Neuronal stem cell (in vitro differentiated cells): ENCODE measurements around the gene DCDC1.

Source experiments
- DNase-seq: peaks from one replicate; pipeline ENCODE4 v3.0.0-alpha.2; 2013; ENCODE audit warnings: low spot score
- H2AFZ ChIP-seq: one replicate; pipeline ENCODE4 v1.6.1; 2013; ENCODE audit warnings: mild to moderate bottlenecking, low read length, inconsistent platforms
- H2AK5ac ChIP-seq: 2 replicates; pipeline ENCODE4 v1.6.1; 2013; ENCODE audit warnings: low read depth, mild to moderate bottlenecking, inconsistent platforms, low read length, moderate library complexity, mixed read lengths
- H2BK120ac ChIP-seq: 2 replicates; pipeline ENCODE4 v1.6.1; 2013; ENCODE audit warnings: low read depth, mild to moderate bottlenecking, inconsistent platforms, low read length, moderate library complexity, mixed read lengths
- H2BK12ac ChIP-seq: one replicate; pipeline ENCODE4 v1.6.1; 2013; ENCODE audit warnings: low read length, inconsistent platforms
- H2BK15ac ChIP-seq: 2 replicates; pipeline ENCODE4 v1.6.1; 2013; ENCODE audit warnings: mild to moderate bottlenecking, low read length, inconsistent platforms, mixed read lengths
- H2BK5ac ChIP-seq: one replicate; pipeline ENCODE4 v1.6.1; 2013; ENCODE audit warnings: inconsistent platforms, mild to moderate bottlenecking, low read length, moderate library complexity
- H3K14ac ChIP-seq: one replicate; pipeline ENCODE4 v1.6.1; 2013; ENCODE audit warnings: low read length, inconsistent platforms
- H3K18ac ChIP-seq: 2 replicates; pipeline ENCODE4 v1.6.1; 2013; ENCODE audit warnings: low read length, inconsistent platforms
- H3K23ac ChIP-seq: 2 replicates; pipeline ENCODE4 v1.6.1; 2013; ENCODE audit warnings: low read depth, mild to moderate bottlenecking, mixed read lengths, low read length, inconsistent platforms; ENCODE audit not compliant: poor library complexity
- H3K27ac ChIP-seq: replicated peaks from 3 replicates; pipeline ENCODE4 v1.5.1; 2013; ENCODE audit warnings: low read length, inconsistent platforms
- H3K27me3 ChIP-seq, 3 experiments: 2 replicates each; pipeline ENCODE4 v1.6.1; 2013; ENCODE audit warnings: low read length in 3 of 3, mild to moderate bottlenecking in 2 of 3, inconsistent platforms in 1 of 3, low read depth in 1 of 3, mixed read lengths in 1 of 3, moderate library complexity in 1 of 3; ENCODE audit not compliant: control insufficient read depth in 3 of 3, insufficient read depth in 3 of 3
- H3K36me3 ChIP-seq, 2 donors: replicated peaks in 1 of 2; 2 replicates each; pipeline ENCODE4 v1.6.1; 2013; ENCODE audit warnings: low read length in 2 of 2; ENCODE audit not compliant: control insufficient read depth in 2 of 2, insufficient read depth in 2 of 2
- H3K4ac ChIP-seq: 2 replicates; pipeline ENCODE4 v1.6.1; 2013; ENCODE audit warnings: inconsistent platforms, mild to moderate bottlenecking, low read length, moderate library complexity
- H3K4me1 ChIP-seq, 2 donors: 1 replicate in 1 of 2; 2 replicates in 1 of 2; pipeline ENCODE4 v1.6.1; 2013; ENCODE audit warnings: low read length in 2 of 2, low read depth in 1 of 2; ENCODE audit not compliant: control insufficient read depth in 2 of 2, insufficient read depth in 1 of 2
- H3K4me2 ChIP-seq: one replicate; pipeline ENCODE4 v1.6.1; 2013; ENCODE audit warnings: mild to moderate bottlenecking, low read length, inconsistent platforms; ENCODE audit not compliant: insufficient read depth, poor library complexity, severe bottlenecking
- H3K4me3 ChIP-seq, 2 donors: 2 replicates each; pipeline ENCODE4 v1.5.1; 2013; ENCODE audit warnings: low read length in 2 of 2, mild to moderate bottlenecking in 2 of 2, inconsistent platforms in 1 of 2, moderate library complexity in 1 of 2
- H3K79me1 ChIP-seq: one replicate; pipeline ENCODE4 v1.6.1; 2013; ENCODE audit warnings: low read depth, mild to moderate bottlenecking, inconsistent platforms, low read length, moderate library complexity
- H3K9ac ChIP-seq: one replicate; pipeline ENCODE4 v1.6.1; 2013; ENCODE audit warnings: mild to moderate bottlenecking, low read depth, low read length, inconsistent platforms; ENCODE audit not compliant: poor library complexity
- H3K9me3 ChIP-seq, 2 donors: replicated peaks in 1 of 2; 2 replicates each; pipeline versions ENCODE3 to v1.6.1; 2013; ENCODE audit warnings: low read length in 2 of 2, mild to moderate bottlenecking in 2 of 2, inconsistent platforms in 1 of 2, low read depth in 1 of 2, mixed read lengths in 1 of 2, moderate library complexity in 1 of 2; ENCODE audit not compliant: control insufficient read depth in 2 of 2, insufficient read depth in 1 of 2
- H4K8ac ChIP-seq: one replicate; pipeline ENCODE4 v1.6.1; 2013; ENCODE audit warnings: low read depth, mild to moderate bottlenecking, inconsistent platforms, low read length, moderate library complexity
- H4K91ac ChIP-seq: one replicate; pipeline ENCODE4 v1.6.1; 2013; ENCODE audit warnings: low read length, low read depth, mild to moderate bottlenecking, inconsistent platforms; ENCODE audit not compliant: poor library complexity
- WGBS, 2 donors: extraction: QIAGEN DNeasy Blood & Tissue Kit; methylation state at CpG; one replicate each; pipeline ENCODE4 v1.1.7; 2013; ENCODE audit warnings: missing lambda C conversion rate in 2 of 2, mixed read lengths in 1 of 2; ENCODE audit not compliant: insufficient read length in 2 of 2, insufficient replicate concordance in 1 of 2; ENCODE audit errors: extremely low coverage in 2 of 2; 5-methylcytosine and 5-hydroxymethylcytosine counted together

The DCDC1 gene

GRCh38 chr11:31237819-31238760 lies 131.4 kb downstream of the DCDC1 start:
- Histone ChIP-seq H2BK12ac (no peak overlapping the region), H2AK5ac (no peak overlapping the region), H3K27me3 (no peaks in the 10 kb centered on the region), H2BK15ac (no peak overlapping the region), H3K4ac (no peak overlapping the region), H2BK5ac (no peak overlapping the region), H3K4me3 (peak overlapping the region in 1 of 2 donors; percentile 3), H3K18ac (no peak overlapping the region), H3K79me1 (no peaks in the 10 kb centered on the region), H2BK120ac (no peak overlapping the region), H3K9me3 (no peaks in the 10 kb centered on the region), H4K8ac (no peak overlapping the region), H3K4me2 (peak overlapping the region; percentile 18), H3K23ac (no peak overlapping the region), H3K36me3 (no peaks in the 10 kb centered on the region), H3K9ac (no peak overlapping the region), H3K27ac (peak overlapping the region; percentile 72), H2AFZ (peak overlapping the region; percentile 21), H3K4me1 (peaks cover 4 to 53% of the 10 kb centered on the region in 2 donors), H4K91ac (no peak overlapping the region), H3K14ac (no peak overlapping the region)
- no CpG with 5 or more reads among the region's 8 CpGs for WGBS, 2 donors
- peak; percentile 80 for DNase-seq

GRCh38 chr11:31236143-31236542 lies 133.4 kb downstream of the DCDC1 start:
- Histone ChIP-seq H3K14ac (no peak overlapping the region), H2BK15ac (no peak overlapping the region), H3K4me1 (peaks cover 4 to 43% of the 10 kb centered on the region in 2 donors), H3K23ac (no peak overlapping the region), H3K27ac (no peak overlapping the region), H2BK12ac (no peak overlapping the region), H4K8ac (no peak overlapping the region), H3K4me3 (no peak overlapping the region), H3K9me3 (no peaks in the 10 kb centered on the region), H2BK5ac (no peak overlapping the region), H3K18ac (no peak overlapping the region), H3K4me2 (no peak overlapping the region), H2BK120ac (no peak overlapping the region), H3K79me1 (no peaks in the 10 kb centered on the region), H3K4ac (no peak overlapping the region), H2AFZ (peak overlapping the region; percentile 39), H3K36me3 (no peaks in the 10 kb centered on the region), H4K91ac (no peak overlapping the region), H3K27me3 (no peaks in the 10 kb centered on the region), H2AK5ac (no peak overlapping the region), H3K9ac (no peak overlapping the region)
- no peak for DNase-seq
- no CpG with 5 or more reads among the region's 1 CpG for WGBS, 2 donors

- Histone ChIP-seq H2AFZ (peak overlapping the region; percentile 12), H3K14ac (no peak overlapping the region), H3K9me3 (peaks cover 0 to 4% of the 10 kb centered on the region in 2 donors), H3K36me3 (no peaks in the 10 kb centered on the region), H2AK5ac (no peak overlapping the region), H3K4me3 (no peak overlapping the region), H3K4me1 (peaks cover 5 to 25% of the 10 kb centered on the region in 2 donors), H2BK12ac (no peak overlapping the region), H2BK5ac (no peak overlapping the region), H2BK15ac (no peak overlapping the region), H4K91ac (no peak overlapping the region), H3K18ac (no peak overlapping the region), H3K9ac (no peak overlapping the region), H3K27me3 (no peaks in the 10 kb centered on the region), H3K27ac (no peak overlapping the region), H4K8ac (no peak overlapping the region), H3K79me1 (no peaks in the 10 kb centered on the region), H3K23ac (no peak overlapping the region), H3K4ac (no peak overlapping the region), H2BK120ac (no peak overlapping the region), H3K4me2 (no peak overlapping the region)
- no peak for DNase-seq
These were observed 136.1 kb downstream of the DCDC1 start for GRCh38 chr11:31233425-31233824.

- Histone ChIP-seq H3K4me3 (no peak overlapping the region), H3K79me1 (no peaks in the 10 kb centered on the region), H3K27ac (no peak overlapping the region), H3K9ac (no peak overlapping the region), H4K8ac (no peak overlapping the region), H2AFZ (peak overlapping the region; percentile 31), H3K4me2 (no peak overlapping the region), H2AK5ac (no peak overlapping the region), H3K4me1 (peaks cover 2 to 13% of the 10 kb centered on the region in 2 donors), H4K91ac (no peak overlapping the region), H3K36me3 (no peaks in the 10 kb centered on the region), H2BK15ac (no peak overlapping the region), H3K23ac (no peak overlapping the region), H3K4ac (no peak overlapping the region), H3K27me3 (no peaks in the 10 kb centered on the region), H2BK5ac (no peak overlapping the region), H3K14ac (no peak overlapping the region), H3K9me3 (peaks cover 0 to 14% of the 10 kb centered on the region in 2 donors), H2BK120ac (no peak overlapping the region), H2BK12ac (no peak overlapping the region), H3K18ac (no peak overlapping the region)
- DNase-seq: no peak
- WGBS, 2 donors: no CpG with 5 or more reads among the region's 1 CpG
These were observed 137.9 kb downstream of the DCDC1 start for GRCh38 chr11:31231601-31232000.
